Measurements from ENCODE around the gene TIMELESS. TPM values are rescaled to one million over a fixed set of nuclear protein-coding genes. Genes with fewer than 3 reads are reported as not detected.

TIMELESS gene
- total RNA-seq, 4 donors from 2014 or later: 2.3 to 4.1 (median 2.4) TPM

- Histone ChIP-seq H3K4me3 (no peak overlapping the region), H3K36me3 (no peaks in the 10 kb centered on the region), H3K9me3 (no peaks in the 10 kb centered on the region), H3K4me1 (no peaks in the 10 kb centered on the region), H3K27ac (replicated peaks in 1 of 4) (no peak overlapping the region), H3K27me3 (no peaks in the 10 kb centered on the region)
- intact Hi-C loops (cut with DNase I): loop anchor here (10.0 kb wide), 1 partner anchor 47 kb away; no protein-coding TSS in a partner anchor
- 78% methylated on average over 4 of the region's 4 CpGs for WGBS
- no peak for DNase-seq (ENCODE audit: extremely low spot score)
- no peak for TF ChIP-seq POLR2A (IDR thresholded peaks at IDR 0.05; ENCODE audit: low read depth)
Observed at GRCh38 chr12:56377310-56377988, 71.8 kb downstream of the TIMELESS start.

DNA sequence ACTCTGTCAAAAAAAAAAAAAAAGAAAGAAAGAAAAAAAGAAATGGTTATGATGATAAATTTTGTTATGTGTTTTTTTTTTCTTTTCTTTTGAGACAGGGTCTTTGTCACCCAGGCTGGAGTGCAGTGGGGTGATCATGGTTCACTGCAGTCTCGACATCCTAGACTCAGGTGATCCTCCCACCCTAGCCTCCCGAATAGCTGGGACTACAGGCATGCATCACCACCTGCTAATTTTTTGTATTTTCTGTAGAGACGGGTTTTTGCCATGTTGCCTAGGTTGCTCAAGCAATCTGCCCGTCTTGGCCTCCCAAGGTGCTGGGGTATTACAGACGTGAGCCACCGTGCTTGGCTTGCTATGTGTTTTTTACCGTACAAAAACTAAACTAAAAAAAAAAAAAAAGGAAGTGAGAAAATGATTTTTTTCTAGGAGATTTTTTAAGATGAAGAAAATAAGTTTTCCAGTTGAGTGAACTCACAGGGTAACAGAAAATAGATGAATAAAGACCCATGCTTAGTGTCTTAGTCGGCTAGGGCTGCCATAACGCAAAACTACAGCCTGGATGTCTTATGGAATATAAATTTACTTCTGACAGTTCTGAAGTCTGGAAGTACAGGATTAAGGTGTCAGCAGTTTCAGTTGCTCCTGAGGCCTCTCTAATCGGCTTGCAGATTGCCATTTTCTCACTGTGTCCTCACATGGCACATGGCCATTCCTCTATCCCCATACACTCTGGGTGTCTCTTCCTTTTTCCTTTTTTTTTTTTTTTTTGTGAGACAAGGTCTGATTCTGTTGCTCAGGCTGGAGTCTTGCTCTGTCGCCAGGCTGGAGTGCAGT, 73.4 kb downstream of the TIMELESS start:
- Histone ChIP-seq H3K9me3 (no peaks in the 10 kb centered on the region), H3K4me3 (no peak overlapping the region), H3K4me1 (no peaks in the 10 kb centered on the region), H3K36me3 (no peaks in the 10 kb centered on the region), H3K27me3 (no peaks in the 10 kb centered on the region), H3K27ac (replicated peaks in 1 of 4) (no peak overlapping the region)
- intact Hi-C loops (cut with DNase I): loop anchor here (10.0 kb wide), 1 partner anchor 49 kb away; no protein-coding TSS in a partner anchor
- 62% methylated on average over 11 of the region's 11 CpGs for WGBS
- DNase-seq (ENCODE audit: extremely low spot score): no peak
- TF ChIP-seq EP300 (IDR thresholded peaks at IDR 0.05) (no peak), POLR2A (IDR thresholded peaks at IDR 0.05; ENCODE audit: low read depth) (no peak), POLR2AphosphoS5 (IDR thresholded peaks at IDR 0.05) (no peak)
- TF ChIP-seq, protein P1, sequence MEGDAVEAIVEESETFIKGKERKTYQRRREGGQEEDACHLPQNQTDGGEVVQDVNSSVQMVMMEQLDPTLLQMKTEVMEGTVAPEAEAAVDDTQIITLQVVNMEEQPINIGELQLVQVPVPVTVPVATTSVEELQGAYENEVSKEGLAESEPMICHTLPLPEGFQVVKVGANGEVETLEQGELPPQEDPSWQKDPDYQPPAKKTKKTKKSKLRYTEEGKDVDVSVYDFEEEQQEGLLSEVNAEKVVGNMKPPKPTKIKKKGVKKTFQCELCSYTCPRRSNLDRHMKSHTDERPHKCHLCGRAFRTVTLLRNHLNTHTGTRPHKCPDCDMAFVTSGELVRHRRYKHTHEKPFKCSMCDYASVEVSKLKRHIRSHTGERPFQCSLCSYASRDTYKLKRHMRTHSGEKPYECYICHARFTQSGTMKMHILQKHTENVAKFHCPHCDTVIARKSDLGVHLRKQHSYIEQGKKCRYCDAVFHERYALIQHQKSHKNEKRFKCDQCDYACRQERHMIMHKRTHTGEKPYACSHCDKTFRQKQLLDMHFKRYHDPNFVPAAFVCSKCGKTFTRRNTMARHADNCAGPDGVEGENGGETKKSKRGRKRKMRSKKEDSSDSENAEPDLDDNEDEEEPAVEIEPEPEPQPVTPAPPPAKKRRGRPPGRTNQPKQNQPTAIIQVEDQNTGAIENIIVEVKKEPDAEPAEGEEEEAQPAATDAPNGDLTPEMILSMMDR (IDR thresholded peaks at IDR 0.05): no peak

DNA sequence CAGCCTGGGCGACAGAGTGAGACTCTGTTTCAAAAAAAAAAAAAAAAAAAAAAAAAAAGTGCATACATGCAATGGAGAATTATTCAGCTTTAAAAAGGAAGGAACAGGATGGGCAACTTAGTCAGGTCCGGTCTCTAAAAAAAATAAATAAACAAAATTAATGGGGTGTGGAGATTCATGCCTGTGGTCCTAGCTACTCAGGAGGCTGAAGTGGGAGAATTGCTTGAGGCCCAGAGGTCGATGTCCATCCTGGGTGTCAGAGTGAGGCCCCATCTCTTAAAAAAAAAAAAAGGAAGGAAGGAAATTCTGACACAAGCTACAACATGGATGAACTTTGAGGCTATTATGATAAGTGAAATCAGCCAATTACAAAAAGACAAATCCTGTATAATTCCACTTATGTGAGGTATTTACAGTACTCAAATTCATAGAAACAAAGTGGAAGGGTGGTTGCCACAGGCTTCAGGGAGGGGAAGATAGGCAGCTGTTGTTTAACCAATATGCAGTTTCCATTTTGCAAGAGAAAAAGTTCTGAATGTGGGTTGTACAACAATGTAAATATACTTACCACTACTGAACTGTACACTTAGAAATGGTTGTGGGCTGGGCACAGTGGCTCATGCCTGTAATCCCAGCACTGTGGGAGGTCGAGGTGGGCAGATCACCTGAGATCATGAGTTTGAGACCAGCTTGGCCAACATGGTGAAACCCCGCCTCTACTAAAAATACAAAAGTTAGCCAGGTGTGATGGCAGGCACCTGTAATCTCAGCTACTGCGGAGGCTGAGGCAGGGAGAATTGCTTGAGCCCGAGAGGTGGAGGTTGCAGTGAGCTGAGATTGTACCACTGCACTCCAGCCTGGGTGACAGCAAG, 74.3 kb downstream of the TIMELESS start:
- WGBS: 65% methylated on average over 7 of the region's 7 CpGs
- intact Hi-C loops (cut with DNase I): loop anchor here (10.0 kb wide), 1 partner anchor 50 kb away; no protein-coding TSS in a partner anchor
- H3K9me3 ChIP-seq: no peaks in the 10 kb centered on the region
- DNase-seq (ENCODE audit: extremely low spot score): no peak
- H3K27ac ChIP-seq (replicated peaks in 1 of 4): no peak overlapping the region
- H3K36me3 ChIP-seq: no peaks in the 10 kb centered on the region
- H3K4me1 ChIP-seq: no peaks in the 10 kb centered on the region
- no peak overlapping the region for H3K4me3 ChIP-seq
- H3K27me3 ChIP-seq: no peaks in the 10 kb centered on the region
- no peak for TF ChIP-seq POLR2A (IDR thresholded peaks at IDR 0.05; ENCODE audit: low read depth)
- TF ChIP-seq POLR2AphosphoS5 (IDR thresholded peaks at IDR 0.05): no peak
- no peak for TF ChIP-seq EP300 (IDR thresholded peaks at IDR 0.05)
- TF ChIP-seq, protein P1 (IDR thresholded peaks at IDR 0.05): no peak

- no peak overlapping the region for H3K27ac ChIP-seq (replicated peaks in 1 of 4)
- H3K4me1 ChIP-seq: no peaks in the 10 kb centered on the region
- intact Hi-C loops (cut with DNase I): loop anchor here (10.0 kb wide), 1 partner anchor 51 kb away; no protein-coding TSS in a partner anchor
- no peak overlapping the region for H3K4me3 ChIP-seq
- no peak for DNase-seq (ENCODE audit: extremely low spot score)
- WGBS: 97% methylated on average over 1 of the region's 1 CpG
- no peaks in the 10 kb centered on the region for H3K36me3 ChIP-seq
- TF ChIP-seq EP300 (IDR thresholded peaks at IDR 0.05): no peak
- no peak for TF ChIP-seq POLR2AphosphoS5 (IDR thresholded peaks at IDR 0.05)
- TF ChIP-seq, protein P1 (IDR thresholded peaks at IDR 0.05): no peak
- TF ChIP-seq POLR2A (IDR thresholded peaks at IDR 0.05; ENCODE audit: low read depth): no peak
- H3K27me3 ChIP-seq: no peaks in the 10 kb centered on the region
- no peaks in the 10 kb centered on the region for H3K9me3 ChIP-seq
Observed at GRCh38 chr12:56373515-56373914, 75.7 kb downstream of the TIMELESS start.
